Measurements from ENCODE around the gene NOL3. TPM values are rescaled to one million over a fixed set of nuclear protein-coding genes. Genes with fewer than 3 reads are reported as not detected.
A peak's percentile ranks its signal among the peaks of the same experiment; 100 is the strongest.

NOL3 gene
- total and polyA plus RNA-seq, 2 of the 13 experiments (the other 11 are each of a cell fraction or from before 2014, with no cell fraction given) = 5.7 to 20.5 TPM

- TF ChIP-seq, protein P1, sequence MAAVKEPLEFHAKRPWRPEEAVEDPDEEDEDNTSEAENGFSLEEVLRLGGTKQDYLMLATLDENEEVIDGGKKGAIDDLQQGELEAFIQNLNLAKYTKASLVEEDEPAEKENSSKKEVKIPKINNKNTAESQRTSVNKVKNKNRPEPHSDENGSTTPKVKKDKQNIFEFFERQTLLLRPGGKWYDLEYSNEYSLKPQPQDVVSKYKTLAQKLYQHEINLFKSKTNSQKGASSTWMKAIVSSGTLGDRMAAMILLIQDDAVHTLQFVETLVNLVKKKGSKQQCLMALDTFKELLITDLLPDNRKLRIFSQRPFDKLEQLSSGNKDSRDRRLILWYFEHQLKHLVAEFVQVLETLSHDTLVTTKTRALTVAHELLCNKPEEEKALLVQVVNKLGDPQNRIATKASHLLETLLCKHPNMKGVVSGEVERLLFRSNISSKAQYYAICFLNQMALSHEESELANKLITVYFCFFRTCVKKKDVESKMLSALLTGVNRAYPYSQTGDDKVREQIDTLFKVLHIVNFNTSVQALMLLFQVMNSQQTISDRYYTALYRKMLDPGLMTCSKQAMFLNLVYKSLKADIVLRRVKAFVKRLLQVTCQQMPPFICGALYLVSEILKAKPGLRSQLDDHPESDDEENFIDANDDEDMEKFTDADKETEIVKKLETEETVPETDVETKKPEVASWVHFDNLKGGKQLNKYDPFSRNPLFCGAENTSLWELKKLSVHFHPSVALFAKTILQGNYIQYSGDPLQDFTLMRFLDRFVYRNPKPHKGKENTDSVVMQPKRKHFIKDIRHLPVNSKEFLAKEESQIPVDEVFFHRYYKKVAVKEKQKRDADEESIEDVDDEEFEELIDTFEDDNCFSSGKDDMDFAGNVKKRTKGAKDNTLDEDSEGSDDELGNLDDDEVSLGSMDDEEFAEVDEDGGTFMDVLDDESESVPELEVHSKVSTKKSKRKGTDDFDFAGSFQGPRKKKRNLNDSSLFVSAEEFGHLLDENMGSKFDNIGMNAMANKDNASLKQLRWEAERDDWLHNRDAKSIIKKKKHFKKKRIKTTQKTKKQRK (IDR thresholded peaks at IDR 0.05; ENCODE audit: low read length) = no peak
- no peak for TF ChIP-seq ZNF501 (CRISPR knock-in tag; IDR thresholded peaks at IDR 0.05)
- TF ChIP-seq ZNF709 (CRISPR knock-in tag; IDR thresholded peaks at IDR 0.05) = no peak
- no peak for TF ChIP-seq HOXA5 (CRISPR knock-in tag; IDR thresholded peaks at IDR 0.05)
- no peak for TF ChIP-seq CBX1 (IDR thresholded peaks at IDR 0.05; ENCODE audit: low read depth)
- TF ChIP-seq LBX2 (CRISPR knock-in tag; IDR thresholded peaks at IDR 0.05; ENCODE audit: borderline replicate concordance) = 0 out of 2 replicates have a peak, but pooled peaks have one; percentile 33
- TF ChIP-seq, protein P2, sequence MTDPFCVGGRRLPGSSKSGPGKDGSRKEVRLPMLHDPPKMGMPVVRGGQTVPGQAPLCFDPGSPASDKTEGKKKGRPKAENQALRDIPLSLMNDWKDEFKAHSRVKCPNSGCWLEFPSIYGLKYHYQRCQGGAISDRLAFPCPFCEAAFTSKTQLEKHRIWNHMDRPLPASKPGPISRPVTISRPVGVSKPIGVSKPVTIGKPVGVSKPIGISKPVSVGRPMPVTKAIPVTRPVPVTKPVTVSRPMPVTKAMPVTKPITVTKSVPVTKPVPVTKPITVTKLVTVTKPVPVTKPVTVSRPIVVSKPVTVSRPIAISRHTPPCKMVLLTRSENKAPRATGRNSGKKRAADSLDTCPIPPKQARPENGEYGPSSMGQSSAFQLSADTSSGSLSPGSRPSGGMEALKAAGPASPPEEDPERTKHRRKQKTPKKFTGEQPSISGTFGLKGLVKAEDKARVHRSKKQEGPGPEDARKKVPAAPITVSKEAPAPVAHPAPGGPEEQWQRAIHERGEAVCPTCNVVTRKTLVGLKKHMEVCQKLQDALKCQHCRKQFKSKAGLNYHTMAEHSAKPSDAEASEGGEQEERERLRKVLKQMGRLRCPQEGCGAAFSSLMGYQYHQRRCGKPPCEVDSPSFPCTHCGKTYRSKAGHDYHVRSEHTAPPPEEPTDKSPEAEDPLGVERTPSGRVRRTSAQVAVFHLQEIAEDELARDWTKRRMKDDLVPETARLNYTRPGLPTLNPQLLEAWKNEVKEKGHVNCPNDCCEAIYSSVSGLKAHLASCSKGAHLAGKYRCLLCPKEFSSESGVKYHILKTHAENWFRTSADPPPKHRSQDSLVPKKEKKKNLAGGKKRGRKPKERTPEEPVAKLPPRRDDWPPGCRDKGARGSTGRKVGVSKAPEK (CRISPR knock-in tag; IDR thresholded peaks at IDR 0.05; ENCODE audit: borderline replicate concordance) = 0 out of 2 replicates have a peak, but pooled peaks have one; percentile 65
- no peak; the same call in 1 of the 2 replicates for TF ChIP-seq ZNF879 (CRISPR knock-in tag; IDR thresholded peaks at IDR 0.05)
- TF ChIP-seq ZBTB34 (CRISPR knock-in tag; IDR thresholded peaks at IDR 0.05) = no peak
- no peak for TF ChIP-seq PPARG (CRISPR knock-in tag; conservative IDR thresholded peaks at IDR 0.05)
- TF ChIP-seq HMGXB3 (CRISPR knock-in tag; IDR thresholded peaks at IDR 0.05; ENCODE audit: borderline replicate concordance) = peak; percentile 16; the same call in 1 of the 2 replicates
- TF ChIP-seq RORA (CRISPR knock-in tag; IDR thresholded peaks at IDR 0.05) = no peak
- TF ChIP-seq RBAK (CRISPR knock-in tag; IDR thresholded peaks at IDR 0.05) = peak; percentile 67; the same call in 1 of the 2 replicates
- no peak for TF ChIP-seq KLF6 (CRISPR knock-in tag; IDR thresholded peaks at IDR 0.05)
- TF ChIP-seq HNF4G (IDR thresholded peaks at IDR 0.05; ENCODE audit: borderline replicate concordance, low read depth, low read length) = no peak
- TF ChIP-seq HNF4G (CRISPR knock-in tag; IDR thresholded peaks at IDR 0.05; ENCODE audit: borderline replicate concordance, low read depth) = peak; percentile 33; the same call in 1 of the 2 replicates
These were observed at the start of gene NOL3 (continued) for GRCh38 chr16:67170168-67170948.
